Retina (tissue), 1 donor: Measurements from ENCODE around the gene AMH.
"Not testable (repeated sequence)": the region's sequence is repeated elsewhere in the genome, so short reads cannot be mapped to it uniquely, and the experiment has no call there.

Experiments
- DNase-seq: peaks from one replicate; pipeline ENCODE4 v3.0.0-alpha.2; 2016

Gene AMH

DNA sequence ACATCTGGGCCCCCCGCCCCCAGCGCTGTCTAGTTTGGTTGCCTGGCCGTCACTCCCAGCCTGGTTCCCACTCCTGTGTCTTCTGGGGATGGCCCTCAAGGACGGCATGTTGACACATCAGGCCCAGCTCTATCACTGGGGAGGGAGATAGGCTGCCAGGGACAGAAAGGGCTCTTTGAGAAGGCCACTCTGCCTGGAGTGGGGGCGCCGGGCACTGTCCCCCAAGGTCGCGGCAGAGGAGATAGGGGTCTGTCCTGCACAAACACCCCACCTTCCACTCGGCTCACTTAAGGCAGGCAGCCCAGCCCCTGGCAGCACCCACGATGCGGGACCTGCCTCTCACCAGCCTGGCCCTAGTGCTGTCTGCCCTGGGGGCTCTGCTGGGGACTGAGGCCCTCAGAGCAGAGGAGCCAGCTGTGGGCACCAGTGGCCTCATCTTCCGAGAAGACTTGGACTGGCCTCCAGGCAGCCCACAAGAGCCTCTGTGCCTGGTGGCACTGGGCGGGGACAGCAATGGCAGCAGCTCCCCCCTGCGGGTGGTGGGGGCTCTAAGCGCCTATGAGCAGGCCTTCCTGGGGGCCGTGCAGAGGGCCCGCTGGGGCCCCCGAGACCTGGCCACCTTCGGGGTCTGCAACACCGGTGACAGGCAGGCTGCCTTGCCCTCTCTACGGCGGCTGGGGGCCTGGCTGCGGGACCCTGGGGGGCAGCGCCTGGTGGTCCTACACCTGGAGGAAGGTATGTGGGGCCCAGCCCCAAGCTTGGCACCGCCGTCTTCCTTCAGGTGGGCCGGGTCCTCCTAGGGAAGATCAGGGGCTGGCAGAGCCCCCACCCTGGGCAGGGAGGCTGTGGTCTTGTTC, at the start of gene AMH:
TSS of gene AMH (plus strand) at position 314 of the 857 bp plus-strand sequence. CDS start at position 324, 10 bp downstream.
- DNase-seq, result no peak

DNA sequence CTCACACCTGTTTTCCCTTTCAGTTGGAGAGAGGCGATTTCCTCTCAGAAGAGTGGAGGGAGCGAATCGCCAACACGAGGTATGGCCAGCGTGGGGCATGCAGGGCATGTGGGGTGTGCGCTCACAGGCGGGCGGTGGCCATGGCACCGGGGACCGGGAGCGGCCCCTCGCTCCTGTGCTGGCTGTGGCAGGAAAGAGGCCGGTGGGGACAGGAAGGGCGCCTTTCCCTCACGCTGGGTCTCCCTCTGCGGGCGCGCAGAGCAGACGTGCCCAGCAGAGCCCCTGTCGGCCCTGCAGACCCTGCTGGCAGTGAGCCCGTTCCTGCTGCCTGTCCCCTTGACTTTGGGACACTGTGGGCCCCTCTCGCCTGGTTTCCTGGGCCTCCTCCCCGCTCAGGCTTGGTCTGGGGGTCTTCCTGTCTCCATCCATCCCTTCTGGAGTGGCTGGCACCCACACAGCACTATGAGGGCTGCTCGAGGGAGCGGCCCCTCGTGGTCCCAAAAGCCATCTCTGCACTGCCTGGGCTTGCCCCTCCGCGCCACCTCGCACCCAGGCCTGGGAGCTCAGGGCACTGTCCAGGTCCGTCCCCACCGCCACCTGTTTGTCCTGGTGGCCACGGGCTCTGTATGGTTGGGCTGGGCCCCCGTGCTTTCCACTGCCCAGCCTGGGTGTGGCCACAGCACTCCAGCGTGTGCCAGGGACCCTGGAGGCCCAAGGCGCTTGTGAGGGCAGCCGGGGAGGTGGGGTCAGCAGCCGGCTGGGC, 49.1 kb upstream of the AMH start:
- no peak for DNase-seq

DNA sequence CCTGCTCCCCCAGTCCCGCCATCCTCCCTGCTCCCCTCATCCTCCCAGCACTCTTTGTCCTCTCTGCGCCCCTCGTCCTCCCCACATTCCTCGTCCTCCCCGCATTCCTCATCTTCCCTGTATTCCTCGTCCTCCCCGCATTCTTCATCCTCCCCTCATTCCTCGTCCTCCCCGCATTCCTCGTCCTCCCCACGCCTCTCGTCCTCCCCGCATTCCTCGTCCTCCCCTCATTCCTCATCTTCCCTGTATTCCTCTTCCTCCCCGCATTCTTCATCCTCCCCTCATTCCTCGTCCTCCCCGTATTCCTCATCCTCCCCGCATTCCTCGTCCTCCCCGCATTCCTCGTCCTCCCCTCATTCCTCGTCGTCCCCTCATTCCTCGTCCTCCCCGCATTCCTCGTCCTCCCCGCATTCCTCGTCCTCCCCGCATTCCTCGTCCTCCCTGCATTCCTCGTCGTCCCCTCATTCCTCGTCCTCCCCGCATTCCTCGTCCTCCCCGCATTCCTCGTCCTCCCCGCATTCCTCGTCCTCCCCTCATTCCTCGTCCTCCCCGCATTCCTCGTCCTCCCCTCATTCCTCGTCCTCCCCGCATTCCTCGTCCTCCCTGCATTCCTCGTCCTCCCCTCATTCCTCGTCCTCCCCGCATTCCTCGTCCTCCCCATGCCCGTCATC, 48.4 kb upstream of the AMH start:
- not testable (repeated sequence) for DNase-seq

DNA sequence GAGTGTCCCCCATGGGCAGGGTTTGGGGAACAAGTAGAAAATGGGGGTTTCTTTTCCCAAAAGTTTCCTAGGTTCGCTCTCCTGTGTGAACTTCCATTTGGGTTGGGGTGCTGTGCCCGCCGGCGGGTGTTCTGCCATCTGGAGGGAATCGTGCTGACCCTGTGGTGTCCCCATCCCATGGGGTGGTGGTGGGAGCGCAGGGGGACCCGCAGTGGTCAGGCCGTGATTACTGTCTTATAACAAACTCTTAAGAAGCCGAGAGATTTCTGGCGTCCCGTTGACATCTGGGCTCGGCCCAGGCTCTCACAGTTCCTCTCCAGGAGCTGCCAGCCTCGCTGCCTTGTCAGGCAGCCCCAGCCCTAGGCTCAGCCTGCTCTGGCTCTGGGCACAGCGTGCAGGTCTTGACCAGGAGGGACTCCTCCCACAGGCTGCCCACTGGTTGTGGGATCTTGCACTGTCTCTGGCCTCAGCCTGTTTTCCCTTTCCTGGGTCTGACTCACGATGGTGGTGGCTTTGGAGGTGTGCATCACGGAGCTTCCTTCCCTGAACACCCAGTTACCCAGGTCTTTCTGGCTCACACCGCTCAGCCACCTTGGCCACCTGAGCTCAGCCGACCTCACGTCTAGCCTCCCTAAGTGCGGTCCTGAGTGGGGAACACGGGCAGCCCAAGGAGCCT, 47.5 kb upstream of the AMH start:
- no peak for DNase-seq

DNA sequence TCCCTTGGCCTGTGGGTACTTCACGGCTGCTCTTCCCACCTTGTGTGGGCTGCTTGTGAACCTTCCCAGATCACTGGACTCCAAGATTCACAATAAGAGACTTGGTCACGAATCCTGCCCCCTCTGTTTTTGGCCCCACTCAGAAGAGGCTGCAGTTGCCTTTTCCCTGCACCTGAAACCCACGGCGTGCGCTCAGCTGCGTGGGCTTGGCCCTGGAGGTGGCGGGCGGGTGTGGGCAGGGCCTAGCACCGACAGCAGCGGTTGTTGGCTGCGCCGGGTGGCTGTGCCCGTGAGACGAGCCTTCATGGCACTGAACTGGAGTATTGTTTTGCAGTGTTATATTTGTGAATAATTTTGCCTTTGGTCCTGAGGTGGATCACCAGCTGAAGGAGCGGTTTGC, 46.8 kb upstream of the AMH start:
- no peak for DNase-seq

DNA sequence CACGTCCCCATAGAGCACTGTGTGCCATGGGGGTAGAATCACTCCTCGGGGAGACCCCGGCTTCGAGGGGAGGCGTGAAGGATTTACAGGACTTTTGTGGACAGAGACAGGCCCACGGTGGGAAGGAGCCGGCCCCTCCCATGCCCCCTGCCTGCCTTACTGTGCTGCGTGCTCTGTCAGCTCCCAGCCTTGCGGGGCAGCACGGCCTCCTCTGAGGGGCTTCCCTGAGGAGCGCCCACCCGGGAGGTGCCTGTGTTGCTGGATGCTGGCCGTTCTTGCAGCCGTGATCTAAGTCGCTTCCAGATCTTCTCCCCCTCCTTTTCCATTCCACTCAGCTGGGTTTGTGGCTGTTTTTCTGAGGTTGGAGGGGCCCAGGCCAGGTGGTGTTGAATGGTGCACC, 42.1 kb upstream of the AMH start:
- DNase-seq, result no peak

DNA sequence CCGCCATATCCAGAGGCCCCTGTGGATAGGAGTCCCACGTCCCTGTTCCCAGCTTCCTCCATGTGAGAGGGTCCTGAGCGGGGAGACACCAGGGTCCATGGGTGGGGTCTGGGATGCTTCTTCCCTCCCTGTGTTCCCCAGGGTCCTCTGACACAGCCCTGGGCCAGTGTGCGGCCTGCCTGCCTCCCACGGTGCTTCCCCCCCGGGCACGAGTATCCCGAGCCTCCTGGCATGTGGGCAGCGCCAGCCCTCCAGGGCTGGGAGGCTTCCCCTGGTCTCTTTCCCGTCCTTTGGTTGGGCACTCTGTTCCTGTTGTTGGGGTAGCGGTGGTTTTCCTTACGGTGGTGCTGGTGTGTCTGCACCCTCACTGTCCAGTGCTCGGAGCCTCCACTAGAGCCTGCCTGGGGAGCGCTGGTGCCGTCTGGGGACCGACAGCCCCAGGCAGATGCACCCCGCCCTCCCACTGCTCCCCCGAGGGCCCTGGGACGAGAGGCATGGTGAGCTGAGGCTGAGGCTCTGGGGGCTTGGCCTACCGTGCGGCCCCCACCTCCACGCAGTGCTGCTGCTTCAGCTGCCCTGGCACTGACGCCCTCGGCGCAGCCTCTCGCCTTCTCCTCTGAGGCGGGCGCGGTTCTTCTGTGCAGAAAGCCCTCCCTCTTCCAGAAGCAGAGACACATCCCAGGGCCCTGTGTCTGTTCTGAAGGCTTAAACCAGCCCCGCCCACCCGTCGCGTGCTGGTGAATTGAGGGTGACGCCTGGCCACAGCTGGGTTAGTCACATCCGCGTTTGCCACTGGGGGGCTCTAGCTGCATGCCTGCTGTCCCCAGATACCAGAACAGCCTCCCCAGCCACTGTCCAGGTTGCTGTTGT, 40.9 kb upstream of the AMH start:
- DNase-seq, result no peak

DNA sequence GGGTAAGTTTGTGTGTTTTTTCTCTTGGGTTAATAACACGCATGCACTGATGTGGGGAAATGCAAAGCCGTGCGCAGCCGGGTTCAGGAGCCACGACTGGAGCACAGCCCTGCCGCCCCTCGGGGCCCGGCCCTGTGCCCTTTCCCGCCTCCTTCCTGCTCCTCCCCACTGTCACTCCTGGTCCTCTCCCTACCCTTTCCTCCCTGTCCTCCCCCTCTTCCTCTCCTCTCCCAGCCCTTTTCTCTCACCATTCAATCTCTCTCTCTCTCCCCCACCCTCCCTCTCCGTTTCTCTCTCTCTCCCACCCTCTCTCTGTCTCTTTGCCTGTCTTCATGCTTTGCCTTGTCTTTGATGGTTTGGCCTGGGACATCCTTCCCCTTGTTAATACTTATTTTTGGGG, 40.1 kb upstream of the AMH start:
- no peak for DNase-seq

DNA sequence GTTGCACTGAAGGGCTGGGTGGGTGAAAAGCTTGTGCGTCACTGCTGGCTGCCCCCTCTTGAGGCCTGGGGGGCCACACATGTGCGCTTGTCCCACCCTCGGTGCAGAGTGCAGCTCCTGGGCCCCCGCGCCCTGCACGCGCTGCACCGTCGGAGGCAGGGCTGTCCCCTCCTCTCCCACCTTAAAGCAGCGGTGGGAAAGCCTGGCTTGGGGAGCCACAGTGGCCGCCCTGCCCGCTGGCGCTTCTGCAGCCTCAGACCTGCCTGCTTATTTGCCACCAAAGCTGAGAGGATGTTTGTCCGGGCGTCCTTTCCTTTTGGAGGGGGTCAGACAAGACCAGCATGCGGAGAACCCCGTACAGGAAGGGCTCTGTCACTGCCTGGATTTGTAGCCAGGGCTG, 39.7 kb upstream of the AMH start:
- no peak for DNase-seq

DNA sequence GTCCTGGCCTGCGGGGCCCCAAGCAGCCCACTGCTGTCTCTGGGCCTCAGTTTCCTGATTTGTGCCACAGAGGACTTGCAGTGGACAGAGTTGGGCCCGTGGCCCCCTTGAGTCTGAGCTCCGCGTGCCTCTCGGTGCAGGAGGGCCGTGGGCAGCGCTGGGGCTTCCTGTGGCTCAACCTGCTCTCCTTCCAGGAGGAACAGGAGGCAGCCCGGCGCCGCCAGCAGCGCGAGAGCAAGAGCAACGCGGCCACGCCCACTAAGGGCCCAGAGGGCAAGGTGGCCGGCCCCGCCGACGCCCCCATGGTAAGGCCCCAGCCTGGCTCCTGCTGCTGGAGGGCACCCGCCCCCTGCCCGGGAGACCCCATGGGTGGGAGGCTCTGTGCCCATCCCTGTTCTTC, 38.9 kb upstream of the AMH start:
- no peak for DNase-seq

DNA sequence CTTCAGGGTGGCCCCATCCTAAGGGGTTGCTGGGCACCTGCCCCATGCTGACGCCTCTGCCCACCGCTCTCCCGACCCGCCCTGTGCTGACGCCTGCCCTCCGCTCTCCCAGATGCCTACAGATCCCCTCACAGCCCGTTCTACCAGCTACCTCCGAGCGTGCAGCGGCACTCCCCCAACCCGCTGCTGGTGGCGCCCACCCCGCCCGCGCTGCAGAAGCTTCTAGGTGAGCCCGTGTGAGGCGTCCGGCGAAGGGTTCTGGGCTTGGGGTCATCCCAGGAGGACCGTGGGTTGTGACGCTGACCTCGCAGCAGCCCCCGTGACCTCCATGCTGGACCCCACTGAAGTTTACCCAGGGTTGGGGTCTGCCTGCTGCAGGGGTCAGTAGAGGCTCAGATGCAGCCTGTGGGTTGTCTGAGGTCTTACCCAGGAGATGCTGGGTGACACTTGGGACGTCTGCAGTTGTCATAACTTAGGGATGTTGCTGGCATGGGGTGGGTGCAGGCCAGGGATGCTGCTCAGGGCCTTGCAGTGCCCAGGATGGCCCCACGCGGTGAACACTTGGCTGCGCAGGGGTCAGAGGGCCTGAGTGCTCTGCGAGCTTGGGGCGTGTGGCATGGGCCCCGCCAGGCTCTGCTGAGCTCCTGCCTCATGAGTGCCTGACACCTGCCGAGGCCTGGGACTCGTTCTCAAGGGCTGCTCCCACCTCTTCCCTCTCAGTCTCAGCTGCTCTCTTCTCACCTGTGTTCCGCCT, 38.0 kb upstream of the AMH start:
- DNase-seq, result no peak

DNA sequence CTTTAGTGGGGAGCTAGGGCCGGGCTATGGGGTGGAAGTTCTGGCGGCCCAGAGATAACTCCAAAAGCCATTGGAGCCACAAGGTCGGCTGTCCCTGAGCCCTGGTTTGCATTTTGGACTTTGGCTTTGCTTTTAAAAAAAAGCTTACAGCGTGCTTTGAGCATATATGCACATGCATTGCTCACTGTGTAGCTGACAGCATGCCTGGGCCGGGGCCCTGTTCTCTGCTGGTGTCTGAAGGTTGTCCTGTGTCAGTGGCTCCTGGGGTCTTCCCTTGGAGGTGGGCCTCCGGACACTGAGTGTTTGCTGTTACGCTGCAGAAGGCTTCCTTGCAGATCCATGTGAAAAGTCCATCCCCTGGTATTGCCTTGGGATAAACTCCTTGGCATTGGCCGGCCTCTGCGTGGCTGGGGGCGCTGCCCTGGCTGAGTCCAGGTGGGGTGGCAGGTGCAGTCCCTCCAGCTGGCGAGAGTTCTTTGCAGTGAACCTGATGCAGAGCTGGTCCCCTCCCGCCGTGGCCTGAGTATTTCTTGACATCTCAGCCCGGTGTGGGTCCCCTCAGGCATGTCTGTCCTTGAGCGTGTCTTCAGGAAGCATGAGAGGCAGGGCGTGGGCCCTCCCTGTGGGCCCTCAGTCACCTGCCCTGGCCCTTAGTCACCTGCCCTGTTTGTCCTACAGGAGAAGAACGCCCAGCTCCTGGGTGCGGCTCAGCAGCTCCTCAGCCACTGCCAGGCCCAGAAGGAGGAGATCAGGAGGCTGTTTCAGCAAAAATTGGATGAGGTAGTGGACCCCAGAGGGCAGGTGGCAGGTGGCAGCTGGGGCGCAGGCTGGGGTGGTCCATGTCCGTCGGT, 36.0 kb upstream of the AMH start:
- no peak for DNase-seq

DNA sequence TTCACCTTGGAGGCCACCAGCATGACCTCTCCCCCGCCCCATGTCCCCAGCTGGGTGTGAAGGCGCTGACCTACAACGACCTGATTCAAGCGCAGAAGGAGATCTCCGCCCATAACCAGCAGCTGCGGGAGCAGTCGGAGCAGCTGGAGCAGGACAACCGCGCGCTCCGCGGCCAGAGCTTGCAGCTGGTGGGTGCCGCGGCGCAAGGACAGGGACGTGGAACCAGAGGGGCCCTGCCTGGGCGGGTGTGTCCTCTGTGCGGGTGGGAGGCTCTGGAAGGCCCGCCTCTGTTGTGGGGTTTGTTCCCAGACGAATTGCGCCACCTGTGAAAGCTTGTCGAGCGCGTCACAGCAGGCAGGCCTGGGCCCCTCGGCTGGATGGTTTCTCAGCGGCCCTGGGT, 35.3 kb upstream of the AMH start:
- peak; percentile 45 for DNase-seq

DNA sequence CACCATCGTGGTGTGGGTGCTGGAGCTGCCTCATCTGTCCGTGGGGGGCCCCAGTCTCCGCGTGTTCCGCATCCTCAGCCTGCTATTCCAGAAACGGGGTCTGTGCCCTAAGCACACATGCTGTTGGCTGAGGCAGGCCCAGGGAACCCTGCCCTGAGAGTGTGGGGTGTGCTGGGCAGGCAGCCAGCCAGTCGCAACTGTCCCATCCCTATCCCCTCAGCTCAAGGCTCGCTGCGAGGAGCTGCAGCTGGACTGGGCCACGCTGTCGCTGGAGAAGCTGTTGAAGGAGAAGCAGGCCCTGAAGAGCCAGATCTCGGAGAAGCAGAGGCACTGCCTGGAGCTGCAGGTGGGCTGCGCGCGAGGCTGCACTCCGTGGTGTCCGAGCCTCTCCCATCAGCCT, 34.9 kb upstream of the AMH start:
- no peak for DNase-seq

DNA sequence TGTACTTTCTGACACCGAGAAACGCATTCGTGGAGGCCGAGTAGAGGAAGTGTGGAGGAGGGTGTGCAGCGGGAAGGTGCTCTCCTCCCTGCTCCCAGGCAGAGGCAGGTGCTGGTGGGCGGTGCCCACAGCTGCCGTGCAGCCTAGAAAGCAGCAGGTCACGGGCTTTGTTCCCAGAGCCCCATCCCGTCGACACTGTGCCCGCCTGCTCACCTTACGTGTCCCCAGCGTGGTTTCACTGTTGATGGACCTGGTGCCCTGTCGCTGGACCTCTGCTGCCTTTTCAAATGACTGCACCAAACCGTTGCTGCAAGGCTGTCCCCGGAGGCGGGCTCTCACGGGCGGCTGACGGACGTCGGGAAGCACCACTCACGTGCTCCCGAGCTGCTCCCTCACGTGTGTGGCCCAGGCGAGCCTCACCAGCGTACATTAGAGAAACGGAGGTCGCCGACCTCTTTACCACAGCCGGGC, 33.8 kb upstream of the AMH start:
- peak; percentile 44 for DNase-seq

DNA sequence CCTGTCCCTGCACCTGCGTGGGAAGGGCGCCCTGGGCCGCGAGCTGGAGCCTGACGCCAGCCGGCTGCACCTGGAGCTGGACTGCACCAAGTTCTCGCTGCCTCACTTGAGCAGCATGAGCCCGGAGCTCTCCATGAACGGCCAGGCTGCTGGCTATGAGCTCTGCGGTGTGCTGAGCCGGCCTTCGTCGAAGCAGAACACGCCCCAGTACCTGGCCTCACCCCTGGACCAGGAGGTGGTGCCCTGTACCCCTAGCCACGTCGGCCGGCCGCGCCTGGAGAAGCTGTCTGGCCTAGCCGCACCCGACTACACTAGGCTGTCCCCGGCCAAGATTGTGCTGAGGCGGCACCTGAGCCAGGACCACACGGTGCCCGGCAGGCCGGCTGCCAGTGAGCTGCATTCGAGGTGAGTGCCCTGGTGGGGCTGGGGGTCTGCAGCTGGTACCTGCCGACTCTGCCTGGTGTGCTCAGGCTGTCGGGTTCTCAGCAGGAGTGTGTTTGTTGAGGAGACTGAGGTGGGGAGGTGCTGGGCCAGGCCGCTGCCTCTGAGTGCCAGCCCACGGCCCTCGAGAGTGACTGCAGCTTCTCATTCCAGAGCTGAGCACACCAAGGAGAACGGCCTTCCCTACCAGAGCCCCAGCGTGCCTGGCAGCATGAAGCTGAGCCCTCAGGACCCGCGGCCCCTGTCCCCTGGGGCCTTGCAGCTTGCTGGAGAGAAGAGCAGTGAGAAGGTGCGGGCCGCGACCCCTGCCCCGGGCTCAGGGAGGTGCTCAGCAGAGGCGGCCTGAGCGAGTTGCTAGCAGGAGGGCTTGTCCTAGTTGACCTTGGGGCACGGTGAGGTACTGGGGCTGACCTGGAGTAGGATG, 32.5 kb upstream of the AMH start:
- DNase-seq, result no peak

DNA sequence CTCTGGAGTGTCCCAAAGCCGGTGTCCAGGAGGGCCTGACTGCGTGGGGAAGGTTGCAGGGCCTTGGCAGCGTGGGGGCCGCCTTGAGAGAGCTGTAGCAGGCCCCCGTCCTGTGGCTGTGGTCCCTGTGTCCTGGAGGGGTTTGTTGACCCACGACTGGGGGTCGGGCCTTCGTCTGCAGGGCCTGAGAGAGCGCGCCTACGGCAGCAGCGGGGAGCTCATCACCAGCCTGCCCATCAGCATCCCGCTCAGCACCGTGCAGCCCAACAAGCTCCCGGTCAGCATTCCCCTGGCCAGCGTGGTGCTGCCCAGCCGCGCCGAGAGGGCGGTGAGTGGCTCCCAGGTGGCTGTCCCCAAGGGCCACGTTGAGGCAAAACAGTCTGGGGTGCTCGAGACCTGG, 31.5 kb upstream of the AMH start:
- no peak for DNase-seq

DNA sequence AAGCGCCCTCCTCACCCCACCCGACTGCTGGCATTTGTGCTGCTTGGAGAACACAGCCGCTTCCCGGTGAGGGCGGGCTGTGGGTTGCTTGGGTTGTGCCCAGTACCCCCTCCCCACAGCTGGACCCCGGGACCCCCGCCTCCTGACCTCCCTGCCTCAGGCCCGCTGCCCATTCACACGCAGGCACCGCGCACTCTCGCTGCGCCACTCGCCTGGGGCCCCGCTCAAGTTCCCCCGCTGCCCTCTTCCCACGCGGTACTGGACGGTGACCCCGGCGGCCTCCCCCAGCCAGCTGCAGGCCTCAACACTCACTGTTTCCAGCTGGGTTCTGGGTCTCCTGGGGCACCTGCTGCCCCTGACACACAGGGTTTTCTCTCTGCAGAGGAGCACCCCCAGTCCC, 29.4 kb upstream of the AMH start:
- DNase-seq, result no peak

DNA sequence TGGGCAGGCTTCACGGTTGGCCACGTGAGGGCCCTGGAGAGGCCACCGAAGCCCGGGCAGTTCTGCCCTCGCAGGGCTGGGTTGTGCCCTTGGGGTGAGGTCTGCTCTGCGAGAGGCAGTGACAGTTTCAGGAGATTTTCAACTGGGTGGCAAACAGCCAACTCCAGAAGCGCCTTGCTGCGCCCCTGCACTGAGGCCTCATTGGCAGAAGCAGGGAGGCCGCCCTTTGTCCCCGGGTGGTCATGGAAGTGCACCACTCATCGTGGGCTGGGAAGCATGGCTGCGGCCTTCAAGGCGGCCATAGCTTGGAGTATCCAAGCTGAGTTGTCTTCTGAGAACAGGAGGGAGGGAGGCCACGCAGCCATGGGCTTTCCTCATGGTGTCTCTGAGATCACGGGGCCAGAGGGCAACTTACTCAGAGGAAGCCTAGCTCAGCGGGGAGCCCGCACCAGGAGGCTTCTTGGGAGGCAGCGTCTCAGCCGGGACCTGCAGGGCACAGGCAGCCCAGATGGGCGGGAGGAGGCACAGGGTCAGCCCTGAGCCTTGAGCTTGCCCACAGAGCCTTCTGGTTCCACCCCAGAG, 27.8 kb upstream of the AMH start:
- no peak for DNase-seq
